Left lung (tissue), 10 donors: ENCODE results near the gene ATP11B. TPM values are rescaled to one million over a fixed set of nuclear protein-coding genes. Genes with fewer than 3 reads are reported as not detected.

Experiments
- ATAC-seq: fragments of 200-7000 bp; cut with Tn5 transposase; one replicate; pipeline ENCODE4 v1.9.1; 2020; ENCODE audit warnings: moderate library complexity
- DNase-seq, 4 donors: peaks; one replicate each; pipeline ENCODE4 v3.0.0-alpha.2; 2013 to 2020
- H3K27ac ChIP-seq, 2 donors: fragments of 200-600 bp; sonication (generic) in 1 of 2; one replicate each; pipeline versions ENCODE4 v1.5.0 to v1.8.0; 2020 to 2021
- H3K27me3 ChIP-seq, 2 donors: fragments of 200-600 bp; sonication (generic) in 1 of 2; one replicate each; pipeline versions ENCODE4 v1.5.0 to v1.8.0; 2020 to 2021
- H3K36me3 ChIP-seq, 2 donors: fragments of 200-600 bp; sonication (generic) in 1 of 2; one replicate each; pipeline versions ENCODE4 v1.5.0 to v1.8.0; 2020 to 2021
- H3K4me1 ChIP-seq, 2 donors: fragments of 200-600 bp; one replicate each; pipeline ENCODE4 v1.8.0; 2021
- H3K4me3 ChIP-seq, 2 donors: fragments of 200-600 bp; sonication (generic) in 1 of 2; one replicate each; pipeline versions ENCODE4 v1.5.0 to v1.8.0; 2020 to 2021; ENCODE audit warnings: mild to moderate bottlenecking in 1 of 2
- H3K9me3 ChIP-seq, 2 donors: fragments of 200-600 bp; sonication (generic) in 1 of 2; one replicate each; pipeline versions ENCODE4 v1.5.0 to v1.8.0; 2020 to 2021
- intact Hi-C, 2 donors: fragments of 100-400 bp; cut with DNase I; formaldehyde crosslinking; loops; one replicate each; pipeline versions ENCODE4 v1.11.2 to v1.14.2; 2022
- polyA plus RNA-seq, 6 donors: library from polyadenylated mRNA; unstranded; fragments of 120-200 nt; gene quantifications; one replicate each; pipeline ENCODE4 v1.2.1, GENCODE V29; 2013; ENCODE audit not compliant: insufficient read length in 6 of 6
- total RNA-seq, 2 donors: library from RNA; stranded (reverse); fragmentation: NEBNext Ultra II Directional; extraction: Animal tissue kit (Norgen Biotek cat#: 25700); gene quantifications; one replicate each; pipeline ENCODE4 v1.2.1, GENCODE V29; 2021
- TF ChIP-seq, protein P1 (sequence below), 2 donors: fragments of 200-600 bp; sonication (generic) in 1 of 2; IDR thresholded peaks; one replicate each; pipeline versions ENCODE4 v1.5.0 to v1.8.0; 2021; ENCODE audit warnings: antibody characterized with exemption in 2 of 2
- donor health status: DM: no; HTN: yes; CAD: no.
- donor health status: DM: no; HTN: no; CAD: no.

Gene ATP11B
- total and polyA plus RNA-seq, 8 donors = 53.9 to 85.0 (median 60.7) TPM

GRCh38 chr3:182913889-182914288, 120.6 kb downstream of the ATP11B start:
- Histone ChIP-seq H3K4me1 (no peaks in the 10 kb centered on the region), H3K4me3 (no peak overlapping the region), H3K27ac (no peak overlapping the region), H3K9me3 (no peaks in the 10 kb centered on the region), H3K36me3 (peaks cover 0 to 30% of the 10 kb centered on the region in 2 donors), H3K27me3 (no peaks in the 10 kb centered on the region)
- TF ChIP-seq, protein P1, sequence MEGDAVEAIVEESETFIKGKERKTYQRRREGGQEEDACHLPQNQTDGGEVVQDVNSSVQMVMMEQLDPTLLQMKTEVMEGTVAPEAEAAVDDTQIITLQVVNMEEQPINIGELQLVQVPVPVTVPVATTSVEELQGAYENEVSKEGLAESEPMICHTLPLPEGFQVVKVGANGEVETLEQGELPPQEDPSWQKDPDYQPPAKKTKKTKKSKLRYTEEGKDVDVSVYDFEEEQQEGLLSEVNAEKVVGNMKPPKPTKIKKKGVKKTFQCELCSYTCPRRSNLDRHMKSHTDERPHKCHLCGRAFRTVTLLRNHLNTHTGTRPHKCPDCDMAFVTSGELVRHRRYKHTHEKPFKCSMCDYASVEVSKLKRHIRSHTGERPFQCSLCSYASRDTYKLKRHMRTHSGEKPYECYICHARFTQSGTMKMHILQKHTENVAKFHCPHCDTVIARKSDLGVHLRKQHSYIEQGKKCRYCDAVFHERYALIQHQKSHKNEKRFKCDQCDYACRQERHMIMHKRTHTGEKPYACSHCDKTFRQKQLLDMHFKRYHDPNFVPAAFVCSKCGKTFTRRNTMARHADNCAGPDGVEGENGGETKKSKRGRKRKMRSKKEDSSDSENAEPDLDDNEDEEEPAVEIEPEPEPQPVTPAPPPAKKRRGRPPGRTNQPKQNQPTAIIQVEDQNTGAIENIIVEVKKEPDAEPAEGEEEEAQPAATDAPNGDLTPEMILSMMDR (IDR thresholded peaks at IDR 0.05) = no peak
- DNase-seq = no peak
- intact Hi-C loops = no loop called here
- no peak for ATAC-seq

- TF ChIP-seq, protein P1 (IDR thresholded peaks at IDR 0.05) = no peak
- no peak overlapping the region for H3K4me3 ChIP-seq
- H3K27ac ChIP-seq = no peak overlapping the region
- no peak for DNase-seq
- ATAC-seq = no peak
- H3K27me3 ChIP-seq = no peaks in the 10 kb centered on the region
- H3K9me3 ChIP-seq = no peaks in the 10 kb centered on the region
- intact Hi-C loops = no loop called here
- no peaks in the 10 kb centered on the region for H3K4me1 ChIP-seq
- H3K36me3 ChIP-seq = peaks cover 0 to 30% of the 10 kb centered on the region in 2 donors
Observed at GRCh38 chr3:182914341-182914740, 121.0 kb downstream of the ATP11B start.

- Histone ChIP-seq H3K36me3 (peaks cover 0 to 29% of the 10 kb centered on the region in 2 donors), H3K9me3 (no peaks in the 10 kb centered on the region), H3K4me3 (no peak overlapping the region), H3K4me1 (no peaks in the 10 kb centered on the region), H3K27me3 (no peaks in the 10 kb centered on the region), H3K27ac (no peak overlapping the region)
- TF ChIP-seq, protein P1 (IDR thresholded peaks at IDR 0.05) = no peak
- DNase-seq (no peak), ATAC-seq (no peak)
- intact Hi-C loops = no loop called here
Observed at GRCh38 chr3:182917134-182917533, 123.8 kb downstream of the ATP11B start.

DNA sequence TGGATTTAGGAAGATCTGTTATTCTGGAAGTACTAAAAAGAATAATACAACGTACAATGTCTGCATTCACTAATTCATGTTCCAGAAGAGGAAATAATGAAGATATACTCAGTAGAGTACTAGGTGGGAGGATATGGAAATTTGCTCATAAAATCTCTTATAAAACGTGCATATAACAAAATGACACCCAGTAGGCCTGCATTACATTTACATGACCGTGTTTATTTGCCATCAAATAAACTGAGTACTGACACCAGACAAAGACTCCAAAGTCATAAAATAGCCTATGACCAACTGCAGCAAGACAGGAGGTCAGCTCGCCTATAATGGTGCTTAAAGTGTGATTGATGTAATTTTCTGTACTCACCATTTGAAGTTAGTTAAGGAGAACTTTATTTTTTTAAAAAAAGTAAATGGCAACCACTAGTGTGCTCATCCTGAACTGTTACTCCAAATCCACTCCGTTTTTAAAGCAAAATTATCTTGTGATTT, 126.6 kb downstream of the ATP11B start:
- ATAC-seq = no peak

DNA sequence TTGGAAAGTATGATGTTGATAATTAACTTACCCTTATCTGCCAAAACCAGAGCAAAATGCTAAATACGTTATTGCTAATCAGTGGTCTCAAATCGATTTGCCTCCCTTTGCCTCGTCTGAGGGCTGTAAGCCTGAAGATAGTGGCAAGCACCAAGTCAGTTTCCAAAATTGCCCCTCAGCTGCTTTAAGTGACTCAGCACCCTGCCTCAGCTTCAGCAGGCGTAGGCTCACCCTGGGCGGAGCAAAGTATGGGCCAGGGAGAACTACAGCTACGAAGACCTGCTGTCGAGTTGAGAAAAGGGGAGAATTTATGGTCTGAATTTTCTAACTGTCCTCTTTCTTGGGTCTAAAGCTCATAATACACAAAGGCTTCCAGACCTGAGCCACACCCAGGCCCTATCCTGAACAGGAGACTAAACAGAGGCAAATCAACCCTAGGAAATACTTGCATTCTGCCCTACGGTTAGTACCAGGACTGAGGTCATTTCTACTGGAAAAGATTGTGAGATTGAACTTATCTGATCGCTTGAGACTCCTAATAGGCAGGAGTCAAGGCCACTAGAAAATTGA, 127.3 kb downstream of the ATP11B start:
- peak; percentile 23 for ATAC-seq

More for the DNA sequence above, 126.6 kb downstream of the ATP11B start:
- Histone ChIP-seq H3K36me3 (peaks cover 0 to 16% of the 10 kb centered on the region in 2 donors), H3K27ac (no peak overlapping the region), H3K27me3 (no peaks in the 10 kb centered on the region), H3K4me3 (no peak overlapping the region), H3K9me3 (no peaks in the 10 kb centered on the region), H3K4me1 (no peaks in the 10 kb centered on the region)
- no peak for DNase-seq
- TF ChIP-seq, protein P1 (IDR thresholded peaks at IDR 0.05) = no peak
- intact Hi-C loops = no loop called here

More for the DNA sequence above, 127.3 kb downstream of the ATP11B start:
- TF ChIP-seq, protein P1 (IDR thresholded peaks at IDR 0.05) = no peak
- intact Hi-C loops = no loop called here
- Histone ChIP-seq H3K27ac (no peak overlapping the region), H3K4me1 (no peaks in the 10 kb centered on the region), H3K36me3 (peaks cover 0 to 12% of the 10 kb centered on the region in 2 donors), H3K9me3 (no peaks in the 10 kb centered on the region), H3K4me3 (no peak overlapping the region), H3K27me3 (no peaks in the 10 kb centered on the region)
- no peak for DNase-seq
